H1 (cell line): Measurements from ENCODE around the gene DIPK1C. TPM values are rescaled to one million over a fixed set of nuclear protein-coding genes. Genes with fewer than 3 reads are reported as not detected.

Source experiments
- CTCF ChIA-PET: fragments of 300-600 bp; sonication (Branson Sonifier 250); formaldehyde crosslinking; loops from one replicate; lab custom pipeline; 2021; ENCODE audit not compliant: partially characterized antibody; lab: Charles Lee
- POLR2A ChIA-PET: fragments of 300-600 bp; sonication (Branson Sonifier 250); formaldehyde crosslinking; loops from one replicate; lab custom pipeline; 2021; ENCODE audit warnings: inconsistent platforms; ENCODE audit not compliant: partially characterized antibody; lab: Charles Lee
- DNase-seq, 2 experiments: peaks; one replicate each; pipeline versions ENCODE4 v3.0.0 to v3.0.0-alpha.2; 2010 to 2022; ENCODE audit warnings: low spot score in 2 of 2, low read depth in 1 of 2, mixed read lengths in 1 of 2
- FAIRE-seq: peaks from 2 replicates; lab custom pipeline; 2011; peaks lifted over from hg19 to GRCh38; lab: Jason Lieb, UNC
- H2AFZ ChIP-seq: 2 replicates; pipeline ENCODE4 v1.8.1; 2012; ENCODE audit warnings: low read length, inconsistent platforms
- H2AK5ac ChIP-seq: 2 replicates; pipeline ENCODE4 v1.6.1; 2013; ENCODE audit warnings: low read depth, low read length
- H2BK120ac ChIP-seq: replicated peaks from 2 replicates; pipeline ENCODE3; 2013; ENCODE audit warnings: low read depth, low read length, inconsistent platforms
- H2BK12ac ChIP-seq: 2 replicates; pipeline ENCODE4 v1.6.1; 2013; ENCODE audit warnings: low read depth, low read length
- H2BK15ac ChIP-seq: 2 replicates; pipeline ENCODE4 v1.6.1; 2013; ENCODE audit warnings: low read length
- H2BK20ac ChIP-seq: 2 replicates; pipeline ENCODE4 v1.6.1; 2013; ENCODE audit warnings: low read length
- H2BK5ac ChIP-seq: 2 replicates; pipeline ENCODE4 v1.6.1; 2013; ENCODE audit warnings: low read depth, low read length
- H3K14ac ChIP-seq: 2 replicates; pipeline ENCODE4 v1.6.1; 2013; ENCODE audit warnings: inconsistent platforms; ENCODE audit not compliant: insufficient read length
- H3K18ac ChIP-seq: 2 replicates; pipeline ENCODE4 v1.6.1; 2013; ENCODE audit warnings: low read length; ENCODE audit errors: extremely low read depth
- H3K23ac ChIP-seq: 2 replicates; pipeline ENCODE4 v1.6.1; 2013; ENCODE audit warnings: inconsistent platforms; ENCODE audit not compliant: insufficient read length
- H3K23me2 ChIP-seq: 2 replicates; pipeline ENCODE4 v1.6.1; 2013; ENCODE audit warnings: low read depth, low read length
- H3K27ac ChIP-seq: 2 replicates; pipeline ENCODE4 v1.6.1; 2011; ENCODE audit warnings: low read depth, low read length, inconsistent platforms
- H3K27me3 ChIP-seq, 4 experiments: replicated peaks in 1 of 4; 1 replicate in 1 of 4; 2 replicates in 3 of 4; pipeline versions ENCODE4 v1.6.1 to v1.8.1; 2011 to 2013; ENCODE audit warnings: low read length in 3 of 4, mild to moderate bottlenecking in 3 of 4, inconsistent platforms in 2 of 4, mixed read lengths in 2 of 4, moderate library complexity in 1 of 4; ENCODE audit not compliant: control insufficient read depth in 3 of 4, insufficient read depth in 3 of 4; ENCODE audit errors: extremely low read depth in 1 of 4
- H3K36me3 ChIP-seq, 4 experiments: 2 replicates each; pipeline versions ENCODE4 v1.6.1 to v1.8.1; 2011 to 2013; ENCODE audit warnings: mild to moderate bottlenecking in 4 of 4, low read length in 3 of 4, moderate library complexity in 2 of 4, control low read depth in 1 of 4, inconsistent platforms in 1 of 4; ENCODE audit not compliant: insufficient read depth in 4 of 4, control insufficient read depth in 2 of 4
- H3K4ac ChIP-seq: replicated peaks from 2 replicates; pipeline ENCODE3; 2013; ENCODE audit warnings: low read length, low read depth, mixed read lengths, inconsistent platforms; ENCODE audit not compliant: insufficient read length
- H3K4me1 ChIP-seq, 4 experiments: replicated peaks in 1 of 4; 1 replicate in 1 of 4; 2 replicates in 3 of 4; pipeline versions ENCODE4 v1.6.1 to v1.8.1; 2011 to 2013; ENCODE audit warnings: low read length in 3 of 4, inconsistent platforms in 2 of 4, mixed read lengths in 1 of 4; ENCODE audit not compliant: insufficient read depth in 4 of 4, control insufficient read depth in 3 of 4
- H3K4me2 ChIP-seq, 2 experiments: 2 replicates each; pipeline versions ENCODE4 v1.6.1 to v1.8.1; 2011 to 2013; ENCODE audit warnings: low read depth in 2 of 2, low read length in 2 of 2, control low read depth in 1 of 2, inconsistent platforms in 1 of 2, mild to moderate bottlenecking in 1 of 2; ENCODE audit not compliant: insufficient read depth in 1 of 2
- H3K4me3 ChIP-seq, 4 experiments: fragments of 200-600, 300-600 bp in 1 of 4; sonication (generic), shearing (Covaris generic), sonication (Bioruptor Twin) in 1 of 4; 2 replicates each; pipeline versions ENCODE4 v1.5.1 to v1.8.1; 2011 to 2016; ENCODE audit warnings: low read length in 4 of 4, low read depth in 3 of 4, control low read depth in 2 of 4, inconsistent platforms in 2 of 4, mild to moderate bottlenecking in 2 of 4, mixed read lengths in 1 of 4, moderate library complexity in 1 of 4; ENCODE audit not compliant: insufficient read depth in 2 of 4; ENCODE audit errors: extremely low read depth in 1 of 4
- H3K56ac ChIP-seq: replicated peaks from 2 replicates; pipeline ENCODE3; 2013; ENCODE audit warnings: low read depth, mild to moderate bottlenecking, mixed read lengths, low read length, inconsistent platforms; ENCODE audit not compliant: insufficient read length
- H3K79me1 ChIP-seq: 2 replicates; pipeline ENCODE4 v1.6.1; 2013; ENCODE audit warnings: low read depth, low read length, control low read depth
- H3K79me2 ChIP-seq, 2 experiments: 2 replicates each; pipeline versions ENCODE4 v1.6.1 to v1.8.1; 2012 to 2013; ENCODE audit warnings: low read length in 2 of 2, mild to moderate bottlenecking in 2 of 2, inconsistent platforms in 1 of 2; ENCODE audit not compliant: insufficient read depth in 2 of 2, control insufficient read depth in 1 of 2
- H3K9ac ChIP-seq, 4 experiments: replicated peaks in 1 of 4; 1 replicate in 1 of 4; 2 replicates in 3 of 4; pipeline versions ENCODE4 v1.6.1 to v1.8.1; 2011 to 2013; ENCODE audit warnings: low read depth in 3 of 4, low read length in 3 of 4, control low read depth in 2 of 4, mild to moderate bottlenecking in 2 of 4, moderate library complexity in 2 of 4, inconsistent platforms in 1 of 4; ENCODE audit errors: extremely low read depth in 1 of 4
- H3K9me3 ChIP-seq, 2 experiments: 2 replicates each; pipeline versions ENCODE4 v1.6.1 to v1.8.1; 2012 to 2013; ENCODE audit warnings: mild to moderate bottlenecking in 2 of 2, moderate library complexity in 2 of 2, control low read depth in 1 of 2, inconsistent platforms in 1 of 2, low read depth in 1 of 2, low read length in 1 of 2, mixed read lengths in 1 of 2; ENCODE audit not compliant: insufficient read depth in 2 of 2
- H4K20me1 ChIP-seq, 2 experiments: replicated peaks in 1 of 2; 2 replicates each; pipeline versions ENCODE3 to v1.8.1; 2011 to 2013; ENCODE audit warnings: inconsistent platforms in 2 of 2, low read length in 2 of 2, mild to moderate bottlenecking in 1 of 2; ENCODE audit not compliant: insufficient read depth in 2 of 2, control insufficient read depth in 1 of 2
- H4K5ac ChIP-seq: 2 replicates; pipeline ENCODE4 v1.6.1; 2013; ENCODE audit warnings: low read length, low read depth, mixed read lengths, inconsistent platforms; ENCODE audit not compliant: insufficient read length
- H4K8ac ChIP-seq: 2 replicates; pipeline ENCODE4 v1.8.0; 2013; ENCODE audit warnings: mild to moderate bottlenecking, moderate library complexity, low read length, inconsistent platforms; ENCODE audit not compliant: insufficient read depth; ENCODE audit errors: extremely low read depth
- H4K91ac ChIP-seq: replicated peaks from 2 replicates; pipeline ENCODE3; 2013; ENCODE audit warnings: low read length, mixed read lengths, inconsistent platforms; ENCODE audit not compliant: insufficient read length
- CTCF ChIP-seq, 3 experiments: IDR thresholded peaks; 1 replicate in 2 of 3; 2 replicates in 1 of 3; pipeline versions ENCODE4 v1.5.1 to v1.6.1; 2011; ENCODE audit warnings: low read length in 3 of 3, mild to moderate bottlenecking in 3 of 3, inconsistent platforms in 2 of 3, low read depth in 1 of 3, moderate library complexity in 1 of 3; ENCODE audit not compliant: insufficient read depth in 1 of 3; ENCODE audit errors: control extremely low read depth in 1 of 3
- JUN ChIP-seq: IDR thresholded peaks from 2 replicates; pipeline ENCODE4 v1.6.1; 2011; ENCODE audit warnings: low read depth, mild to moderate bottlenecking, improper control_type of control experiment, low read length
- KDM1A ChIP-seq: fragments of 200-600, 300-600 bp; sonication (generic); IDR thresholded peaks from 2 replicates; pipeline ENCODE4 v1.7.1; 2016; ENCODE audit warnings: mild to moderate bottlenecking, low read length, borderline replicate concordance
- NANOG ChIP-seq: IDR thresholded peaks from 2 replicates; pipeline ENCODE4 v1.6.1; 2011; ENCODE audit warnings: low read length, low read depth, mild to moderate bottlenecking, inconsistent platforms; ENCODE audit not compliant: insufficient read depth, poor library complexity, severe bottlenecking
- RNF2 ChIP-seq: fragments of 200-900, 300-1000 bp; sonication (generic); IDR thresholded peaks from 2 replicates; pipeline ENCODE4 v1.7.1; 2016; ENCODE audit warnings: borderline replicate concordance, low read depth, mild to moderate bottlenecking, antibody characterized with exemption, low read length; ENCODE audit not compliant: poor library complexity, severe bottlenecking; ENCODE audit errors: missing control alignments
- RXRA ChIP-seq: IDR thresholded peaks from 2 replicates; pipeline ENCODE4 v1.6.1; 2011; ENCODE audit warnings: low read depth, mild to moderate bottlenecking, low read length, moderate library complexity; ENCODE audit not compliant: insufficient read depth
- SAP30 ChIP-seq: fragments of 300-600 bp; sonication (generic); IDR thresholded peaks from 2 replicates; pipeline ENCODE4 v1.7.1; 2012; ENCODE audit warnings: low read length, moderate library complexity, mild to moderate bottlenecking, inconsistent platforms; ENCODE audit not compliant: insufficient read depth, insufficient replicate concordance
- SUZ12 ChIP-seq: fragments of 200-600 bp; sonication (generic); IDR thresholded peaks from 2 replicates; pipeline ENCODE4 v1.6.1; 2012; ENCODE audit warnings: mild to moderate bottlenecking, inconsistent platforms, low read length, moderate library complexity, mixed read lengths
- TAF7 ChIP-seq: optimal IDR thresholded peaks from 2 replicates; pipeline ENCODE3; 2011; ENCODE audit warnings: low read depth, mild to moderate bottlenecking, inconsistent platforms, low read length, moderate library complexity, borderline replicate concordance
- WGBS, 2 experiments: shearing (Covaris generic) in 1 of 2; methylation state at CpG; one replicate each; pipeline versions ENCODE4 v1.1.6 to v1.1.7; 2013 to 2015; ENCODE audit warnings: low lambda C conversion rate in 2 of 2, mixed read lengths in 2 of 2, inconsistent platforms in 1 of 2, low coverage in 1 of 2, missing lambda C conversion rate in 1 of 2; ENCODE audit not compliant: insufficient replicate concordance in 2 of 2, insufficient coverage in 1 of 2, insufficient read length in 1 of 2; ENCODE audit errors: extremely low coverage in 1 of 2, missing lambda C conversion rate in 1 of 2; 5-methylcytosine and 5-hydroxymethylcytosine counted together
- polyA plus RNA-seq, 7 experiments: library from polyadenylated mRNA; depleted of rRNA in 3 of 7; stranded (reverse) in 5 of 7; unstranded in 2 of 7; fragments of >200 nt in 5 of 7; fragments of 200-250 nt in 2 of 7; gene quantifications; 1 replicate in 5 of 7; 2 replicates in 1 of 7; 4 replicates in 1 of 7; pipeline versions ENCODE4 v1.2.1 to v1.2.3, GENCODE V29; 2011 to 2013; ENCODE audit warnings: missing spikeins in 2 of 7, mixed read lengths in 2 of 7
- total RNA-seq: library from RNA; stranded (reverse); fragmentation: NEBNext Ultra II Directional; extraction: Animal tissue kit (Norgen Biotek cat#: 25700); gene quantifications from 2 replicates; pipeline ENCODE4 v1.2.1, GENCODE V29; 2021

Gene DIPK1C
- total and polyA plus RNA-seq, 2 of the 8 experiments (the other 6 are each of a cell fraction or from before 2014, with no cell fraction given) = 0.08 TPM; not detected in 1

- no peak overlapping the region for H3K4me3 ChIP-seq
- H3K18ac ChIP-seq = no peak overlapping the region
- no peak overlapping the region for H2BK20ac ChIP-seq
- H3K23me2 ChIP-seq = no peaks in the 10 kb centered on the region
- DNase-seq (no peak), FAIRE-seq (no peak)
- ChIA-PET CTCF (interaction anchor here (4.7 kb wide), 1 partner anchor 12 kb away, joined by 19 read pairs; no protein-coding TSS in a partner anchor), POLR2A (no interaction called here)
- H3K9me3 ChIP-seq = no peaks in the 10 kb centered on the region
- H4K20me1 ChIP-seq = no peaks in the 10 kb centered on the region
- H3K36me3 ChIP-seq = no peaks in the 10 kb centered on the region
- no peak overlapping the region for H3K27ac ChIP-seq
- no peak overlapping the region for H3K9ac ChIP-seq
- no peak overlapping the region; the same call in 1 of the 2 replicates for H2AFZ ChIP-seq
- H3K23ac ChIP-seq = no peak overlapping the region
- no peak overlapping the region for H3K4me2 ChIP-seq
- no peaks in the 10 kb centered on the region for H3K27me3 ChIP-seq
- H4K91ac ChIP-seq = no peak overlapping the region
- H3K14ac ChIP-seq = no peak overlapping the region
- H4K8ac ChIP-seq = no peak overlapping the region
- no peak overlapping the region for H2AK5ac ChIP-seq
- 92% methylated on average over 8 of the region's 8 CpGs; no CpG with 5 or more reads in 1 of the 2 experiments for WGBS, 2 experiments
- no peak overlapping the region for H2BK15ac ChIP-seq
- H3K4ac ChIP-seq = no peak overlapping the region
- H2BK12ac ChIP-seq = no peak overlapping the region
- no peaks in the 10 kb centered on the region for H3K79me1 ChIP-seq
- no peak overlapping the region for H2BK120ac ChIP-seq
- H3K79me2 ChIP-seq = no peaks in the 10 kb centered on the region
- H2BK5ac ChIP-seq = no peak overlapping the region
- no peak overlapping the region for H4K5ac ChIP-seq
- H3K56ac ChIP-seq = no peak overlapping the region
- peaks cover 0 to 3% (median 0%) of the 10 kb centered on the region in 4 experiments; a peak in 1 of 7 replicates for H3K4me1 ChIP-seq
- no peak for TF ChIP-seq JUN
- no peak for TF ChIP-seq RXRA
- TF ChIP-seq CTCF (IDR thresholded peaks at IDR 0.05; ENCODE audit: control extremely low read depth in 1 of 3, insufficient read depth in 1 of 3, low read depth in 1 of 3, low read length in 3 of 3) = no peak
- TF ChIP-seq TAF7 = no peak
- TF ChIP-seq KDM1A = no peak
- TF ChIP-seq SUZ12 = no peak
- no peak for TF ChIP-seq RNF2
- no peak for TF ChIP-seq SAP30
- no peak for TF ChIP-seq NANOG
Measured at GRCh38 chr18:74488354-74488753, 31.2 kb upstream of the DIPK1C start.
